NT2/D1 (cell line): ENCODE results near the gene RYR2.
"Not testable (repeated sequence)": the region's sequence is repeated elsewhere in the genome, so short reads cannot be mapped to it uniquely, and the experiment has no call there.

Source experiments
- DNase-seq: peaks from one replicate; pipeline ENCODE4 v3.0.0-alpha.2; 2011; ENCODE audit warnings: low read depth, low spot score
- H3K27me3 ChIP-seq: 2 replicates; pipeline ENCODE4 v1.6.0; 2011; ENCODE audit warnings: mild to moderate bottlenecking; ENCODE audit not compliant: insufficient read length, insufficient read depth
- H3K36me3 ChIP-seq: 2 replicates; pipeline ENCODE4 v1.6.1; 2011; ENCODE audit warnings: mild to moderate bottlenecking, low read length, mixed read lengths; ENCODE audit not compliant: insufficient read depth, insufficient read length
- H3K4me1 ChIP-seq: 2 replicates; pipeline ENCODE4 v1.5.1; 2011; ENCODE audit not compliant: insufficient read depth, insufficient read length
- H3K4me3 ChIP-seq: 2 replicates; pipeline ENCODE4 v1.5.1; 2011; ENCODE audit warnings: low read depth; ENCODE audit not compliant: insufficient read length
- H3K9ac ChIP-seq: 2 replicates; pipeline ENCODE4 v1.6.0; 2011; ENCODE audit warnings: low read depth; ENCODE audit not compliant: insufficient read length
- H3K9me3 ChIP-seq: 2 replicates; pipeline ENCODE4 v1.5.1; 2011; ENCODE audit warnings: mild to moderate bottlenecking, low read length; ENCODE audit not compliant: insufficient read depth
- SUZ12 ChIP-seq: IDR thresholded peaks from 2 replicates; pipeline ENCODE4 v1.6.1; 2011; ENCODE audit not compliant: insufficient read length, insufficient read depth; ENCODE audit errors: extremely low read depth
- YY1 ChIP-seq: IDR thresholded peaks from 2 replicates; pipeline ENCODE4 v1.6.1; 2011; ENCODE audit not compliant: insufficient read length, insufficient read depth
- ZNF274 ChIP-seq: IDR thresholded peaks from 2 replicates; pipeline ENCODE4 v1.6.1; 2011; ENCODE audit warnings: mild to moderate bottlenecking, low read depth, low read length

RYR2 gene

DNA sequence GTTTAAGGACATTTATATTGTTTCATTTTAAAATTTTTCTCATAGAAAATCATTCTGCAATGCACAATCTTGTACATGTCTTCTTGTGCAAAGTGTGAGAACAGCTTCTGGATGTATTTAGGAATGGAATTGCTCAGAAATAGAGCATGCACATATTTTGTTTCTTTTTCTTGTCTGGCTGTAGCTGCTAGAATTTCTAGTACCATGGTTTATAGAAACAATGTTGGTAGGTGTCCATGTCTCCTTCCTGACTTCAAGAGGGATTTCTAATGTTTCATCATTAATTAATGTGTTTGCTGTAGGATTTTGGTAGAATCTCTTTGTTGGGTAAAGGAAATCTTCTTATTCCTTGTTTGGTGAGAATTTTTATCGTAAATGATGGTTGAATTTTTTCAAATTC, 99.0 kb downstream of the RYR2 start:
- Histone ChIP-seq H3K4me1 (no peaks in the 10 kb centered on the region), H3K36me3 (no peaks in the 10 kb centered on the region), H3K27me3 (no peaks in the 10 kb centered on the region), H3K4me3 (no peak overlapping the region), H3K9ac (no peak overlapping the region), H3K9me3 (no peaks in the 10 kb centered on the region)
- no peak for DNase-seq
- TF ChIP-seq SUZ12, result no peak
- no peak for TF ChIP-seq ZNF274
- TF ChIP-seq YY1, result no peak

DNA sequence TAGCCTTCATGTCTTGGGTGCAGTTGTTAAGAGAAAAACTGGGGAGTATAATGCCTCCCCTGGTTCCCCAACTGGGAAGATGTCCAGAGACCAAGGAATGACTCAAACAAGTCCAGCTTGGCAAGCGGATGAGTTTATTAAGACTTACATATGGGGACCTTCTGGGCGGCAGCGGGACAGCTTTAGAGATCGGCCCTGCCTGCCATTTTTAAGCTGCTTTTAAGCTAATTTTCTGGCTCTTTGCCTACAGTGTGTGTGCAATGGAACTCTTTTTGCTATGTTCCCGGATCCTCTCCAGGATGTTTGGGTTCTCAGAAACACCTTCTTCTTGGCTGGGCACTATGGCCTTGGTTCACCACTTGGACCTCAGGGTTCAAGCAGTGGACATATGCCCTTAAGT, 99.5 kb downstream of the RYR2 start:
- TF ChIP-seq SUZ12 (no peak), YY1 (no peak), ZNF274 (no peak)
- Histone ChIP-seq H3K27me3 (no peaks in the 10 kb centered on the region), H3K4me3 (no peak overlapping the region), H3K9ac (no peak overlapping the region), H3K4me1 (no peaks in the 10 kb centered on the region), H3K36me3 (no peaks in the 10 kb centered on the region), H3K9me3 (no peaks in the 10 kb centered on the region)
- DNase-seq, result no peak

DNA sequence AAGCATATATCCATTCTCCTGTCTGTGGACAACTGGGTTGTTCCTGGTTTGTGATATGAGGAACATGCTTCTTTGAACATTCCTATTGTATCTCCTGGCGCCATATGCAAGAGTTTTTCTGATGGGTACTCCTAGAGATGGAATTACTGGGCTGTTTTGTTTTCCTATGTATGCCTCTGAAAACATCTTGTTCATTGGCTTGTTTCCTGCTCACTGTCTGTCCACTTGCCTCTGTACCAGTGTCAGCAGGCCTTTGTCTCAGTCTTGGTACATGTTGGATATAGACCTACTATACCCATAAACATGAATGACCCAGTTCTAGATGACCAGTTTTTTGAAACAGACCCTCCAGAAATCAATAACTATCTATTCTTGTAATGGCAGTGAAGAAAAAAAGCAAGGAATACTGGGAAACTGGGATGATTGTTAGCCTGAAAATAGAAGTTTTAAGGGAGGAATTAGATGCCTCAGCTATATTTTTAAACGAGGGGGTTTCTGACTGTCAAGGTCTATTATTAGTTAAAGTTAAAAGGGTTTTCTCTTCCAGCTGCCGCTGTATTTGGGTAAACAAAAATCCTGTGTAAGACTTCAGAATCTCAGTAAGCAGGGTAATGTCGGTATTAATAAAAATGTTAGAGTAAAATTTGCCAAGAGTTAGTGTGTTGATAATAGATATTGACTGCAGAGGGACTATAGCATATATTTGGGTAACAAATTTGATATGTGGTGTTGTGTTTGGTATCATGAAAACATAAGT, 103.6 kb downstream of the RYR2 start:
- no peak for DNase-seq
- Histone ChIP-seq H3K27me3 (no peaks in the 10 kb centered on the region), H3K4me3 (no peak overlapping the region), H3K36me3 (no peaks in the 10 kb centered on the region), H3K9ac (no peak overlapping the region), H3K4me1 (no peaks in the 10 kb centered on the region), H3K9me3 (no peaks in the 10 kb centered on the region)
- TF ChIP-seq ZNF274, result no peak
- no peak for TF ChIP-seq SUZ12
- TF ChIP-seq YY1, result no peak

DNA sequence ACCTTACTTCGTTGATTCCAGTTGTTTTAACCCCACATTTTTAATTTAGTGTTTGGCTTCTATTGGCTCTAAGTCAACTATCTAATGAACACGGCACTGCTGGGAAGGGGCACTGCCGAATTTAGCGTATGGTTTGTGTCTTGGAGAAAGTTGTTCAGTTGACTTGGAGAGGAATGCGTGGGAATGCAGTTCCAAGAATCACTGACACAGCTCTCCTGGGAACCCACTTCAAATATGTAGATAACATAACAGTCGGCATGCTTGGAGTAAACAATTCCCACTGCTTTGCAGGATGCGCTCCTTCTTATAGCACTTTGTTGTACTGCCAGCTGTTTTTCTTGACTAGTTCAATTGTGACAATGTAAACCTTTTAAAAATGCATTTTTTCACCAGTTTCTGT, 104.3 kb downstream of the RYR2 start:
- Histone ChIP-seq H3K4me1 (no peaks in the 10 kb centered on the region), H3K36me3 (no peaks in the 10 kb centered on the region), H3K4me3 (no peak overlapping the region), H3K27me3 (no peaks in the 10 kb centered on the region), H3K9me3 (no peaks in the 10 kb centered on the region), H3K9ac (no peak overlapping the region)
- TF ChIP-seq YY1, result no peak
- TF ChIP-seq SUZ12, result no peak
- TF ChIP-seq ZNF274, result no peak
- DNase-seq, result peak; percentile 36

DNA sequence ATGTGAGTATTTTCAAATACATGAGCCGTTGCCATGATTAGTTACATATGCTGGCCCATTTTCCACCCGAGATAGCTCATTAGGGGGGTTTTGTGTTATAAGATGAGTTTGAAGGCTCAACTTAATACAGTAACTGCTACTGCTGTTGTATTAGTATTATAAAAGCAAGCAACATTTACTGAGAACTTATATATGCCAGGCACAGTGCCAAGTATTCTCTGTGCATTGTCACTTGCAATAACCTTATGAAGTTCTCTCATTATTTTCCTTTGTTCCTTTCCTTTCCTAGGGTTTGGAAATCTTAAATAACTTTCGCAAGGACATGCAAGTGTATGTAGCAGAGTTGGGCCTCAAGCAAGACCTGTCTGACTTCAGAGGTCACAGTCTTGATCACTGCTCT, 107.9 kb downstream of the RYR2 start:
- TF ChIP-seq YY1, result no peak
- TF ChIP-seq ZNF274, result no peak
- no peak for TF ChIP-seq SUZ12
- H3K4me1 ChIP-seq, result no peaks in the 10 kb centered on the region
- DNase-seq, result no peak
- no peaks in the 10 kb centered on the region for H3K36me3 ChIP-seq
- H3K9ac ChIP-seq, result no peak overlapping the region
- no peaks in the 10 kb centered on the region for H3K27me3 ChIP-seq
- no peak overlapping the region for H3K4me3 ChIP-seq
- H3K9me3 ChIP-seq, result no peaks in the 10 kb centered on the region

DNA sequence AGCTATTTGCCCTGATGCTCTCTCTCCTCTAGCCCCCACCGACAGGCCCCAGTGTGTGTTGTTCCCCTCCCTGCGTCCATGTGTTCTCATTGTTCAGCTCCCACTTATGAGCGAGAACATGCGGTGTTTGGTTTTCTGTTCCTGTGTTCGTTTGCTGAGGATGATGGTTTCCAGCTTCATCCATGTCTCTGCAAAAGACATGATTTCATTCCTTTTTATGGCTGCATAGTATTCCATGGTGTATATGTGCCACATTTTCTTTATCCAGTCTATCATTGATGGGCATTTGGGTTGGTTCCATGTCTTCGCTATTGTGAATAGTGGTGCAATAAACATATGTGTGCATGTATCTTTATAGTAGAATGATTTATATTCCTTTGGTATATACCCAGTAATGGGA, 110.0 kb downstream of the RYR2 start:
- not testable (repeated sequence) for DNase-seq, H3K4me3 ChIP-seq, H3K36me3 ChIP-seq, H3K27me3 ChIP-seq, H3K4me1 ChIP-seq, H3K9ac ChIP-seq, H3K9me3 ChIP-seq

DNA sequence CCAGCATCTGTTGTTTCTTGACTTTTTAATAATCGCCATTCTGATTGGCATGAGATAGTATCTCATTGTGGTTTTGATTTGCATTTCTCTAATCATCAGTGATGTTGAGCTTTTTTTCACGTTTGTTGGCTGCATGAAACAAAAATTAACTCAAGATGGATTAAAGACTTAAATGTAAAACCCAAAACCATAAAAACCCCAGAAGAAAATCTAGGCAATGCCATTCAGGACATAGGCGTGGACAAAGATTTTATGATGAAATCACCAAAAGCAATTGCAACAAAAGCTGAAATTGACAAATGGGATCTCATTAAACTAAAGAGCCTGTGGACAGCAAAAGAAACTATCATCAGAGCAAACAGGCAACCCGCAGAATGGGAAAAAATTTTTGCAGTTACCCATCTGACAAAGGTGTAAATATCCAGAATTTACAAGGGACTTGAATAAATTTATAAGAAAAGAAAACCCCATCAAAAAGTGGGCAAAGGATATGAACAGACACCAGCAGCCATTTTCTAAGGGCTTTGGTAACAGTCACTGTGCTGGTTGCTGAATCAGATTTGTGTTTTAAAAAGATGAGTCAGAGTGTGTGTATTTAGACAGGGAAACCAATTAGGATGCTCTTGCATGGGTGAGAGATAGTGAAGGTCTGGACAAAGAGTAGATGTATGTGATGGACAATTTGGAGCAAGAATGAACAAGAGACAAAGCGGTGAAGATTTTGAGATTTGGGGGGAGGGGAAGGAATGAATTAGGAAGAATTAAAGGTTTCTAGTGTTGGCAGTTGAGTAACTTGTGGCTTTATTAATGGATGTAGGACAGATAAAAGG, 110.7 kb downstream of the RYR2 start:
- Histone ChIP-seq H3K4me3 (no peak overlapping the region), H3K36me3 (no peaks in the 10 kb centered on the region), H3K9ac (no peak overlapping the region), H3K9me3 (no peaks in the 10 kb centered on the region), H3K27me3 (no peaks in the 10 kb centered on the region), H3K4me1 (no peaks in the 10 kb centered on the region)
- TF ChIP-seq SUZ12, result no peak
- no peak for TF ChIP-seq ZNF274
- no peak for DNase-seq
